Measurements from ENCODE around the gene DMKN. TPM values are rescaled to one million over a fixed set of nuclear protein-coding genes. Genes with fewer than 3 reads are reported as not detected.

DMKN gene
- total and polyA plus RNA-seq, 2 of the 4 experiments (the other 2 are of a cell fraction), result 0.36 to 2.4 TPM

GRCh38 chr19:35551091-35551810, 37.8 kb upstream of the DMKN start:
- Histone ChIP-seq H4K8ac (ENCODE audit: low read depth in 2 of 2, low read length in 2 of 2) (no peak overlapping the region), H2AK5ac (ENCODE audit: low read depth, low read length) (no peak overlapping the region), H3K4ac (ENCODE audit: low read depth, low read length) (no peak overlapping the region), H3K27ac (ENCODE audit: insufficient read depth, low read length) (no peak overlapping the region), H3K9me1 (ENCODE audit: insufficient read depth, low read length) (no peaks in the 10 kb centered on the region), H4K20me1 (ENCODE audit: insufficient read depth, low read length) (0 out of 2 replicates have a peak, but pooled peaks cover 7% of the 10 kb centered on the region), H2AFZ (replicated peaks; ENCODE audit: low read length, poor library complexity) (no peak overlapping the region), H3K9ac (ENCODE audit: low read depth, low read length) (no peak overlapping the region), H2AK9ac (replicated peaks; ENCODE audit: low read depth, low read length, poor library complexity) (no peak overlapping the region), H3K14ac (replicated peaks; ENCODE audit: low read depth, low read length) (no peak overlapping the region), H3K79me1 (ENCODE audit: low read depth in 1 of 2, low read length in 2 of 2) (peaks cover 12 to 18% of the 10 kb centered on the region in 2 experiments), H4K91ac (ENCODE audit: insufficient read depth, low read depth, low read length) (no peak overlapping the region), H2BK20ac (ENCODE audit: low read depth, low read length) (no peak overlapping the region), H3K23ac (ENCODE audit: low read depth, low read length) (no peak overlapping the region), H4K5ac (ENCODE audit: low read depth, low read length) (no peak overlapping the region), H3K4me2 (ENCODE audit: low read depth, low read length) (no peak overlapping the region), H3K4me3 (ENCODE audit: insufficient read depth, low read depth, low read length) (no peak overlapping the region), H2BK5ac (ENCODE audit: low read depth, low read length, poor library complexity, severe bottlenecking) (no peak overlapping the region), H3K18ac (ENCODE audit: low read depth, low read length) (no peak overlapping the region), H3K27me3 (ENCODE audit: control insufficient read depth, insufficient read depth, low read length) (peaks cover 7% of the 10 kb centered on the region), H2BK120ac (ENCODE audit: low read depth, low read length) (no peak overlapping the region), H3K4me1 (ENCODE audit: control insufficient read depth, insufficient read depth, low read length) (peaks cover 2% of the 10 kb centered on the region; the same call in 1 of the 2 replicates), H3K36me3 (ENCODE audit: control insufficient read depth, insufficient read depth, low read length) (peaks cover 4% of the 10 kb centered on the region; the same call in 1 of the 2 replicates), H3K56ac (ENCODE audit: extremely low read depth, insufficient read depth, low read length) (no peak overlapping the region), H2BK15ac (ENCODE audit: low read depth, low read length) (no peak overlapping the region), H3K9me3 (ENCODE audit: control insufficient read depth, insufficient read depth, low read length) (no peaks in the 10 kb centered on the region)
- ATAC-seq (ENCODE audit: low read depth) (no peak), DNase-seq (no peak)
- CTCF ChIA-PET, result no interaction called here
- dilution Hi-C loops (cut with HindIII; ENCODE audit: low sequenced_read_pairs, unreplicated experiment) (no loop called here), intact Hi-C loops (cut with micrococcal nuclease) (no loop called here), in situ Hi-C loops (cut with MboI; ENCODE audit: low sequenced_read_pairs) (no loop called here)
- POLR2A ChIA-PET (ENCODE audit: unreplicated experiment), result no interaction called here
- no TSS peak for BruUV-seq (replicated peaks)
- WGBS, 2 experiments (ENCODE audit: extremely low coverage in 2 of 2, insufficient read length in 1 of 2), result 93% methylated on average over 14 of the region's 21 CpGs; no CpG with 5 or more reads in 1 of the 2 experiments
- TF ChIP-seq RCOR1 (IDR thresholded peaks at IDR 0.05; ENCODE audit: insufficient replicate concordance, low read length) (no peak), BHLHE40 (IDR thresholded peaks at IDR 0.05; ENCODE audit: low read depth, low read length) (no peak), CEBPB (IDR thresholded peaks at IDR 0.05; ENCODE audit: low read depth, low read length) (no peak), NFE2L2 (IDR thresholded peaks at IDR 0.05; ENCODE audit: low read depth, low read length) (no peak), CHD1 (IDR thresholded peaks at IDR 0.05; ENCODE audit: low read depth, low read length) (no peak), MAZ (IDR thresholded peaks at IDR 0.05; ENCODE audit: borderline replicate concordance, low read depth, low read length) (no peak), CTCF (conservative IDR thresholded peaks at IDR 0.05; ENCODE audit: low read depth, low read length) (no peak), RFX5 (IDR thresholded peaks at IDR 0.05; ENCODE audit: low read depth, low read length) (no peak), USF2 (IDR thresholded peaks at IDR 0.05; ENCODE audit: low read depth, low read length) (no peak), POLR2A (IDR thresholded peaks at IDR 0.05; ENCODE audit: low read depth, low read length) (no peak)
- TF ChIP-seq, protein P1, sequence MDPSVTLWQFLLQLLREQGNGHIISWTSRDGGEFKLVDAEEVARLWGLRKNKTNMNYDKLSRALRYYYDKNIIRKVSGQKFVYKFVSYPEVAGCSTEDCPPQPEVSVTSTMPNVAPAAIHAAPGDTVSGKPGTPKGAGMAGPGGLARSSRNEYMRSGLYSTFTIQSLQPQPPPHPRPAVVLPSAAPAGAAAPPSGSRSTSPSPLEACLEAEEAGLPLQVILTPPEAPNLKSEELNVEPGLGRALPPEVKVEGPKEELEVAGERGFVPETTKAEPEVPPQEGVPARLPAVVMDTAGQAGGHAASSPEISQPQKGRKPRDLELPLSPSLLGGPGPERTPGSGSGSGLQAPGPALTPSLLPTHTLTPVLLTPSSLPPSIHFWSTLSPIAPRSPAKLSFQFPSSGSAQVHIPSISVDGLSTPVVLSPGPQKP (IDR thresholded peaks at IDR 0.05; ENCODE audit: borderline replicate concordance, low read depth, low read length), result no peak

All from IMR-90 (cell line).